Muscle of arm (tissue), 12 donors: ENCODE results near the gene SORBS1. TPM values are rescaled to one million over a fixed set of nuclear protein-coding genes. Genes with fewer than 3 reads are reported as not detected.

Source experiments
- DNase-seq: peaks from one replicate; pipeline ENCODE4 v3.0.0-alpha.2; 2013
- polyA plus RNA-seq, 12 donors: library from polyadenylated mRNA; unstranded; fragments of 120-200 nt; gene quantifications; one replicate each; pipeline ENCODE4 v1.2.1, GENCODE V29; 2013; ENCODE audit not compliant: insufficient read length in 12 of 12

SORBS1 gene
- polyA plus RNA-seq, 12 donors: 47.7 to 149 (median 78.2) TPM; not detected in 1

DNA sequence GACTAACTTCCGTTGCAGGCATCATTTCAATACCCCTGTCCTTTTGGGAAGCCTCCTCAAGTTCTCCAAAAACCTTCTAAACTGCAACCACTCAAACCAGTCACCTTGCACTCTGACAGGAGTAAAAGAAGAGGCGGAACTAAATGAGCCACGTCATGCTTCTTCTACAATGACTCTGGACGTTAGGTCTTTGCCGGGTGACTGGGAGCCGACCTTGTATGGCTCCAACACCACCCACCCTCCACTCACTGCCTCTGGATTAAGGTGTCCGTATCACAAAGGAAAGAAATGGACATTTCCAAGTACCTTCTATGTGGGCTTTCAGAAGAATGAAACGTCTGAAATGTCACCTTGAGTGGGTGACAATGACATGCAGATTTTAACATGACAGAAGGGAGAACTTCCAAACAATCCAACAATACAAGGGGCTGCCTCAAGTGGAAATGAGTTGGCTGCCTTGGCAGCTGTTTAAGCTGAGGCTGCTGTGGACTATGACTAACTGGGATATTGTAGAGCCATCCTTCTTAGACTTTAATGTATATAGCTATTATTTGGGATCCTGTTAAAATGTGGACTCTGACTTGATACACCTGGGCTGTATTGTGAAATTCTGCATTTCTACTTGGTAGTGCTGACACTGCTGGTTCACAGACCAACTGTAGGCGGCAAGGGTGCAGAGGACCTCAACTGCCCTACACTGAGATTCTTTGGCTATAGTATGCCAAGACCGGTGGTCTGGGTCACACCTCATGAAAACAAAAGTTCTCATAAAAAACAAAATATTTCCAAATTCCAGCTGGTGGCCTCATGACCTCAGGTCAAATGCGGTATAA lies 236.5 kb downstream of the SORBS1 start:
- no peak for DNase-seq

DNA sequence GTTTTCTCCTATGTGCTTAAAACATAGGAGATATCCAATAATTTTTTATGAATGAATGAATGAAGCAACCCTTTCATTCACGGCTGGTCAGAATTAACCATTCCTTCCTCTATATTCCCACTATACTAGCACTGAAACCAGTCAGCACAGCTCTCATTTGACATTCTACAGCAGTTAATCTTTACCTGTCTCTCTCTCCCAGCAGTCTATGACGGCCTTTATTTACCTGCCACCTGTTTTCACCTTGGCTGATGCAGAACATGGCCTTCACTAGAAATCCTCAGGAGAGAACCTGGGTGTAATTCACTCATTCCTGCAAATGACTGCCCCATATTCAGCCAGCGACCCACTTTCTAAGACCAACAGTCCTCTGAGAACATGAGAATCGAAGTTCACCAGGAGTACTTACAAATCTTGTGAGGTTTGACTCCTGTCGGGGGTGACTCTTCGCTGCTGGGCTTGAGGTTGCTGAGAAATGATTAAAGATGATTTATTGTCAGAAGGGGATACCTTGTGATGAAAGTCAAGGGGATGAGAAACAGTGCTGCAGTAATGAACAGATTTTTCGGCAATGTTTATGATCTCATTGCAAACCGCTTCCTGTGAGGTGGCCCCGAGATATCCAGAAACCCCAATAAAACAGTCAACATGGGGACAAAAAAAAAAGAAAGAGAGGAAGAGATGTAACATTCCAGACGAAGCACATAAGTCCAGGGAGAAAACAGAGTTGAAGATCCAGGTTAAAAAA lies 239.4 kb downstream of the SORBS1 start:
- DNase-seq: no peak

DNA sequence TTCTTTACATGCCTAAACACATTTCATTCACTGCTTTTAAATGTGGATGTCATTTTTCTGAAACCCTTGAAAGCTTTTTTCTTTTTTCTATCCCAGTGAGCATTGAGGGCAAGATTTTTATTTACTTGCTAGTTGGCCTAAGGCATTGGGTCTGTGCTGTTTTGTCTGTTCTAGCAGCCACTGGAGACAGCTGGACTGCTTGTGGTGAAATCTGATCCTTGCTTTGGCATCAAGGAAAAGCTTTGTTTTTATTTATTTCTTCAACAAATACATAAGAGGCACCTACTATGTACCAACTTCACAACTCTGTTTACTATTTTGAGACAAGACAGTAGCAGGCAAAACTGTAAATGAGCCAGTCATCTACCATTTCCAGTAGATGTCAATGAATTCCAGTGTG lies 241.9 kb downstream of the SORBS1 start:
- no peak for DNase-seq

DNA sequence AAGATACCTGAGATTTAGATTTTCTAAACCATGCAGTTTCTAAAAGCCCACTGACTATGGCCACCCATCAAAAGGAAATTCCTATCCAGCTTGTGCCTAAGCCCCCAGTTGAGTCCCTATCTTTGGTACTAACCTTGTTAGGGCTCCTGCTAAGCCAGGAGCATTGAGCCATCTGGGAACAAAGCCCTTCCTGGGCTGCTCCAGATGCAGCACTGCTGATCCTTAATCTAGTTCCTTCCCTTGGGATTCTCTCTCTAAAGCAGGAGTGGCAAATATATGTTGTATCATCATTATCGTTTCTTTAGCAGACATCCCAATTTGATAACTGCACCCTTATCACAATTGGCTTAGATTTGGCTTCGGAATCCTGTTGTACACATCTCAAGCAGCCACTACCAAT lies 245.7 kb downstream of the SORBS1 start:
- DNase-seq: no peak

DNA sequence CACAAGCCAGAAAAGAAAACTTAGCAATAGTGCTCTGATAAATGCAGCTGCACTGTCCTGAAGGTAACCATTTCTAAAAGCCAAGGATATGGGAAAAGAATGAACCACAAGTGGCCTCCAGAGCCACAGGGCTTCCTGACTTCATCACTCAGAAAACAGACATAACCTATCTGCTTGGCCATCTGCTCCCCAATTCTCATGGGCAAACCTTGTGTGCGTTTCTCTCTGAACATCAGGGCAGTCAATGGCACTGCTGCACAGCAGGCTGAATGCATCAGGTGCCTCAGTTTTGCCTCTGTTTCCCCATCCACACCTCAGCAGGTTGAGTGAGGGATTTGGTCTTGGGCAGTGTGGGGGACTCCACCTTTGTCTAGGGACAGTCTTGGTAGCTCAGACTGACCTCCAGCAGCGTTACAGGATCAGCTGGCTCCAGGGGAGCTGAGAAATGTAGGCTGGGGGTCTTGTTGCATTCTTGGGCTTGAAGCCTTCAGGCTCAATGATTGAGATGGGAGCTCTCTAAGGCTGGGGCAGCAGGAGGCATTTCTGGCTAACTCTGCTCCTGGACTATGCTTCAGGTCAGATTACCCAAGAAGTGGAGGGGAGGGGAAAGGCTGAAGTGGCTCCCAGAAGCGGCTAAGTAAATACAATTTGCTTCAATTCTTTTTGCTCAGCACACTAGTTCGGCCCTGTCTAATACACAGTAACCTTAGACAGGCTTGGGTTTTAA lies 246.8 kb downstream of the SORBS1 start:
- no peak for DNase-seq

DNA sequence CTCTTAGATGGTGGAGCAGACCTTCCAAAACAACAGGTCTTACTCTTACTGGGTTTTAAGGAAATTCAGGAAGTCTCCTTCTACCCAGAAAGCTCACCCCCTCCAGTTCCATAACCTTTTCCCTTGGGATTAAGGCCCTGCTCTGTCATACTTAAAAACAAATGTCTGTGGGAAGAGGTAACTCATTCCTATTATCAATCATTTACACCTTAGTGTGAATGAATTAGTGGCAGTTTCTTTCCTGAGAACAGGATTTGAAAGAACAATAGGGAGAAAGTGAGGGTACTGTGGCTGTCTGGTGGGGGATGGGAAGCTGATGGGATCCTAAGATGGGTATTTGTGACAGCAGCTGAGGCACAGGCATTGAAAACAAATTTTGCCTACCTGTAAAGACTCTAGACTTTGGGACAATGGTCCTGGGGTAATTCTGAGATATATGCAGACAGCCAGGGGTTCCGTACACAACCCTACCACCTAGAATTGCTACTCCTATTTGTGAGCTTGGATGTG lies 248.1 kb downstream of the SORBS1 start:
- no peak for DNase-seq

DNA sequence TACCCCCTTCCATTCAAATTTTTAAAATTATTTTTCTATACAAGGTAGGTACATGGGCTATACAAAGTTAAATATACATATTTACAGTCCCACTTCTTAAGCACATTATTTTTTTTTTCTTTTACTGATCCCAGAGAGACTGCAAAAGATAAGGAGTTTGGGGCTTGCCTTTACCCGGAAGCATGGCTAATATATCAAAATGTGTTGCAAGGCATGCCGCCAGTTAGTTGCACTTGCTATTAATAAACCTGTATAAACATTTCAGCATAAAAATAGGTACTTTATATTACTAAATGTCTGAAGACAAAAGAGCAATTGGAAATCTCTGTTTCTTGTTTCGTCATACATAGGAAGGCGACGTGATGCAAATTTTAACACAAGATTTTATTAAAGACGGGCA lies 248.9 kb downstream of the SORBS1 start:
- DNase-seq: no peak

DNA sequence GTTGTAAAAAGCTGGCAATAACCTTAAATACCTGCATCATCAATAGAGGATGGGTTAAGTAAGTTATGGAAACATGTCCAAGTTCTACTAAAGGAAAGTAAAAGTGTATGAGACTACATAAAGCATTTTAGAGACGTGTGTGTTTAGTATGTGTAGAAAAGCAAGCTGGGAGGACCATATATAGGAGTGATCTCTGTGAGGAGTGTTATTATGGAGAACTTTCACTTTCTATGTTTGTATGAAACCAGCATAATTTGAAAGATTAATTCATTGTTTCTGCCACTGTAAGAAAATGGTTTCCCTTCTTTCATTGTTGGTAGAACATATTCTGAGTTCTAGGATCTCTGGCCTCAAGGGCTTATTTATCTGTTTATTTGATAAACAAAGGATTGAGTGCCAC lies 251.2 kb downstream of the SORBS1 start:
- no peak for DNase-seq

DNA sequence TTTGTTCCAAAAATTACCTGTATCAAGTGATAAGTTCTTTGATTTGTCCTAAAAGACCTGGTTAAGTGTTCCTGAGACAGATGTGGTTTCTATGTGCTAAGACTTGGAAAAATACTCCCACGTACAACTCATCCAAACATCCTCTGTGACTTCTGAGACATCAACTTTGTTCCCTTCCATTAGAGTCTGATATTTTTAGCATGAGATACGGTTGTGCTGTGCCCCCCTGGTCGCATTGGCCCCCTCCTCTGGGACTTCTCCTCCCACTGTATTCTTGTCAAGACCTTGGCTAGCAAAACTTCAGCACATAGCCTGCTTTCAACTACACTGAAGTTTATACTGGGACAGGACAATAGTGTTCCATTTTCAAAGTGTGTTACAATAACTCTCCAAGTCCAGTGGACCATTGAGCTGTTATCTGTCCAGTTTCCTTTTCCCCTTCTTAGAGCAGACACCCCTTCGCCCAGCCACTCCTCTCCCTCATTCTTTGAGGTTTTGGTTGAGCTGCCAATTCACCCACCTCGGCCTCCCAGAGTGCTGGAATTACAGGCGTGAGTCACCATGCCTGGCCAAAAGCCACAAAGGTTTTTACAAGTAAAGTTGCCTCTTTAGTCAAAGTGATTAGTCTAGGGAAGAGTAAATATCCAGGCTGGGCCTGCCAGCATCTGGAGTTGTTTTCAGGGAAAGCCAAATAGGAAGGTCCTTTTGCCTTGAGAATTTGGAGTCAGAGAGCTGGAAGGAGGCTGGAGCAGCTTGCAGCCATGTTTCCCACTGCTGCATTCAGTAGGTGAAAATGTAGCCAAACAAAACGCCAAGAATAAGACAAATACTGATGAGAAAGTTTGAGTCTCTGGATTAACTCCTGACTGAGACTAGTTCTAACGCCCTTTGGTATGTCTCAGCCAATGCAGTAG lies 252.5 kb downstream of the SORBS1 start:
- no peak for DNase-seq

DNA sequence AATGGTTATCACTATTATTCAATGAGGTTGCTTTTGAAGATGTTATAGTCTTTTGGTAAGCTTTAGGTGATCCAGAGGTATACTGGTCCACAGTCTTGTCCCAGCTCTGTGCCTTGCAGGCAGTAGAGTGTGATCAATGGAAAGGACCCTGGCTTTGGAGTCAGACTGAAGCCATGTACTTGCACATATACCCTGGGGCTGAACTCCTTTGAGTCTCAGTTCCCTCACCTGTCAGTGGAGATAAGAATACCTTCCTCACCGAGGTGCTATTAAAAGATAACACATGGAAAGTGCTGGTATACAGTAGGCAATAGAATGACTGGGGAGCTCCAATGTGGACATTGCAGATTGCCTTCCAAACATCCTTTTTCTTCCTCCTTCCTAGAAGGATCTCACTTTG lies 254.3 kb downstream of the SORBS1 start:
- DNase-seq: no peak

DNA sequence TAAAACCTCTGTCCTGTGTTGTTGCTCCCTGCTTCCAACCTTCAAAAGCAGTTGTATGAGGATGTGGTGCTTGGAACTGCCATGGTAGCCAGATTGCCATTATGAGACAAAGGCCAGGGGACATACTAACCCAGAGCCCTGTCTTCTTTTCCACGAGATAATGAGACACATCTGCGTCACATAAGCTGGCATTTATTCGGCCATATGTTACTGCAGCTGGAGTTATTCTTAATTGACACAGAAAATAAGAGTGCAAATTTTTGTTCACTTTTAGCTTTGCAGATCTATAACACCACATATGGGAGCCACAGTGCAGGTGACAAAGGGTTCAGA lies 254.9 kb downstream of the SORBS1 start:
- no peak for DNase-seq

DNA sequence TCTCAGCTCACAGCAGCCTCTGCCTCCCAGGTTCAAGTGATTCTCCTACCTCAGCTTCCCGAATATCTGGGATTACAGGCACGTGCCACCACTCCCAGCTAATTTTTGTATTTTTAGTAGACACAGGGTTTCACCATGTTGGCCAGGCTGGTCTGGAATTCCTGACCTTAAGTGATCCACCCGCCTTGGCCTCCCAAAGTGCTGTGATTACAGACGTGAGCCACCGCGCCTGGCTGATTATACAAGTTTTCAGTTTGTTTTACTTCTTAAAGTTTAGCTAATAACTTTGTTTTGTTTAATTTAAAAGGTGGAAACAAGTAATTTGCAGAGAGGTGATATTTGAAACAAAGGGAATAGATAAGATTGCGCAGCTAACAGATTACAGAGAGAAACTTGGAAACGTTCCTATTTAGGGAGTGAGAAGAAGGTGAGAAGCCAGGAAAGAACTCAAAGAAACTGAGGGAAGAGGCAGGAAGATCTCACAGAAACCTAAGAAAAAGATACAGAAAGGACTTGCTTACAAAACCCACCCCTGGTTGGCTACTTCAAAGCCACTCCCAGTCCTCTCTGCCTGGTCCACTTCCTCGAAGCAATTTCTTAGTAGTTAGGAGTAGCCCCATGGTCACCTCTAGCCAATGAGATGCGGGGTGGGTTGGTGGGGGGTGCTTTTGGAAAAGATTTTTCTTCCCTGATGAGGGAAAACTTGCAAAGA lies 255.4 kb downstream of the SORBS1 start:
- DNase-seq: no peak

DNA sequence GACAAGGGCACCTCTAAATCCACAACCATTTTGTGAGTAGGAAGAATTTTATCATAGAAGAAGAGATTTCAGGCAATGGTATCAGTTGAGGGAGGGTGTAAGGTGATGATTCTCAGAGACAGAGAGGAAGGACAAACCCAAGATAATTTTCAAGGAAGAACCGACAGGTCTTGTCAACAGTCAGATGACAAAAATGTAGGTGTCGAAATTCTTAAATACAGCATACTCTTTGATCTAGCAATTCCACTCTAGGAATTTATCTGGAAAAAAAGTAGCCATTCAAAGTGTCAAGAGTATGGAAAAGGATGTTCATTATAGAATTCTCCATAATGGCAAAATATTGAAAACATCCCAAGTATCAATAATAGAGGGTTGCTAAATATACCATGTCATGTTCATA lies 256.2 kb downstream of the SORBS1 start:
- DNase-seq: no peak

DNA sequence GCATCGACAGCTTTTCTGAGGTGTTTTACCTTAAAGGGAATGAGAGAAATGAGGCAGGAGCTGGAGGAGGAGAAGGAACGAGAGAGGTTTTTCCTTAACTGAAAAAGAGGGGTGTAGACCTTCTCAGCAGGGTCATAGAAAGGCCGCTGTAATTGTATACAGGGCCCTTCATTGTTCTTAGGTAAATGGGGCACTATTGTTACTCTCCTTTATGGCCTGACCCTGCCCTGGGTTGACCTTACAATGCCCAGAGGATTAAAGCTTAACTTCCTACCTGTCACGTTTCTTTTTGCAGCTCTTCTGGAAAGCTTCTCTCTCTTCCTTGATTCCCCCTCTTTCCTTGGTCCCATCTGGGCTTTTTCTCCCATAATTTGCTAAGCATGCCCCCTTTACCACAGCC lies 256.7 kb downstream of the SORBS1 start:
- no peak for DNase-seq

DNA sequence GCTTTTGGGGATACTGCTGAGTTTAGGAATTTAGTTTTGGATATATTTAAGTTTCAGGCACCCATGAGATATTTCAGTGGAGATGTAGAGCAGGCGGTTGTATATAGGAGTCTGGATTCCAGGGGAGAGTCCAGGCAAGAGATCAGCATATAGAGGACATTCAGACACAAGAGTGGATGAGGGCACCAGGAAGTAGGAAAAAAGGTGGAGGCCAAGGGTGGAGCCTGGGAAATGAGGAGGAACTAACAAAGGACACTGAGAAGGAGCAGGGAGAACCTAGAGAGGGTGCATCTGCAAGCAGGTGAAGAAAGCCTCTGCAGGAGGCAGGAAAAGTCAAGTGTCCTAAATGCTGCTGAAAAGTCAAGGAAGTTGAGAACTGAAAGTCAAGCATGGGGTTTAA lies 257.2 kb downstream of the SORBS1 start:
- DNase-seq: no peak

DNA sequence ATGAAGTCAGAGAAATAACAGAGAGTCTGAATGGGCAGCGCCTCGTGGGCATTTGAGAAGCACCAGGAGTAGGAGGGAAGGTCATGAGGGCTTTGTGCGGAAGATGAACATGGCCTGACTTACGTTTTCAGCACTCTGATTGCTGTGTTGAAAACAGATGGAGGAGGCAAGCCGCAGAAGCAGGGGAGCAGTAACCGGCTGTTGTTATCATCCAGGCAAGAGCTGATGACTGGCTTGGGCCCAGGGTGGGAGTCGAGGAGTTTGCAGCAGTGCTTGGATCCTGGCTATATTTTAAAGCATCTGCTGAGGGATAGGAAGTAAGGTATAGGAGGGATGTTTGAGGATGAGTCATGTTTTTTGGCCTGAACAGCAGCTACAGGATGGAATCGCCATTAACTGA lies 257.6 kb downstream of the SORBS1 start:
- DNase-seq: no peak

DNA sequence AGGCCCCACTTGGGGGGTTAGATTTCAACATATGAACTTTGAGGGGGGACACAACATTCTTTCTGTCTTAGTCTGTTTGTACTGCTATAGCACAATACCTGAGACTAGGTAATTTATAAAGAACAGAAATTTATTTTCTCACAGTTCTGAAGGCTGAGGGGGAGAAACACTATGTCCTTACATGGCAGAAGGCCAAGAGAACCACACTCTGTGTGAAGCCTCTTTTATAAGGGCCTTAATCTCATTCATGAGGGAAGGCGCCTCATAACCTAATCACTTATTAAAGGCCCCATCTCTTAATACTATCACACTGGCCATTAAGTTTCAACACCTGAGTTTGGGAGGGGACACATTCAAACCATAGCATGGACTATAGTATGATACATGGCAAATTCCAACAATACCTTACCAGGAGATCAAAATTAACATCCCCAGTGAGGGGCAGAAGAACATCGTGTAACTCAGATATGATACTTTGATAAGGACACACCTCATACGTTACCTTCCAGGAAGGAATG lies 261.1 kb downstream of the SORBS1 start:
- DNase-seq: no peak

DNA sequence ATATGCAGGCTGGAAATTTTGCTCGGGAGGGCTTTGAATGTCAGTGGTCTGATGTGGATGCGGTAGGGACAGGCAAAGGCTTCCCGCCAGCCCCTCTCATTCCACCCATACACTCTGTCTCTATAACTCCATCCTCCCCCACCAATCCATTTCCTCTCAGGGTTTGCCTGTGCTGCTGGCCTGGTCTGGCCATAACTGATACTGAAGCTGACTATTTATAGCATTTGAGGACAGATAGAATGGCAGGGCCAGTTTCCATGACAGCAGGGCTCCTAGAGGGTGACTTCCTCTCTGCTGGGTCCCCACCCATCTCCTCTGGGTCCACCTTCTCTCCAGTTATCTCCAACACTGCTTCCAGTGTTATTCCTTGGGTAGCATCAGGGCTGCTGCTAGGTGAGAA lies 263.8 kb downstream of the SORBS1 start:
- no peak for DNase-seq

DNA sequence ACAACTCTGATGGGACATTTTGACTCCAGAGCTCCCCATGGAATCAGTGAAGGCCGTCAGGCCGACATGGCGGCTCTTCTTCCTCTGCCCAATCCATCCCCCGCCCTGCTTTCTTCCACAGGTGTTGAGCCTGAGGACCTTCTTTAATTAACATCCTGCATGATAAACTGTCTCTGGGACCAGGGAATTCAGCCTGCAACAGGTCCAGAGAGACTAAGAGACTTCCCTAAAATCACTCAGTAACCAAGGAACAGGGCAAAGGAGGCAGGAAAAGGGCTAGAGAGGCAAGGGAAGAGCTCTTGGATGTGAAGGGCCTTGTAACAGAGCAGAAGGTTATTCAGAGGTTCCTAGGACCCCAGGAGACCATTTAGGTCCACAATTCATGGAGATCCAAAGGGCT lies 264.4 kb downstream of the SORBS1 start:
- no peak for DNase-seq

DNA sequence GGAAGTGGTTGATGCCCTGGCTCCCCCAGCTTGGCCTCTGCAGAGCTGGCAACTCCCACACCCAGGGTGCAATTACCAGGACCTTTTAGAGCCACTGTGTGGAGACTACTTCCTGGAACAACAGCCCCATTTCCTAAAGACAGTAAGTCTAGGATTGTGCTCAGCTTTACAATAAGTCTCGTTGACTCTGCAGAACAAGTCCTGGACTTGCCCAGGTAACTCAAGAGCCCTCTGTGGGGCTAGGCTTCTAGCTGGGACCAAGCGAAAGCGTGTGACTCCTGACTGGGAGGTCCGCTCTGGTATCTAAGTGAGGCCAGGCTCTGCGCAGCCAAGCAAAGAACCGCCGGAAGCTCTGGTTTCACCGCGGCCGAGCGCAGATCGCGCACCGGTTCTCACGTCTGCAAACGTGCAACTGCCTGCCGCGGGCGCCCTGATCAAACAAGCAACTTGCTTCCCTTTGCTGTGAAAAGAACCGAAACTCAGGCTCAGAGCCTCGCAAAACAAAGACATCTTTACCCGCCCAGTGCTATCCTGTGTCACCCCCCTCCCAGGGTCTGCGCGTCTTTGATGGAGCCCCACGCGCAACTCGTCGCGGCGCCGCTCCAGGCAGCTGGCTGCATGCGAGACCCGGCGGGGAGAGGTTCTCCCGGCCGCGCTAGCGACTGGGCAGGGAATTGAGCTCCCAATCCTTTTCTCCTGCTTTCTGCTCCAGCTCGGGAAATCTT lies 266.0 kb downstream of the SORBS1 start:
- no peak for DNase-seq
